ENCODE data around the gene HDAC1. TPM values are rescaled to one million over a fixed set of nuclear protein-coding genes. Genes with fewer than 3 reads are reported as not detected.
"Not testable (repeated sequence)": the region's sequence is repeated elsewhere in the genome, so short reads cannot be mapped to it uniquely, and the experiment has no call there.

The HDAC1 gene
- total RNA-seq, 1 experiment from 2014 or later = 98.3 TPM

- no peaks in the 10 kb centered on the region for H3K9me3 ChIP-seq
- H3K27me3 ChIP-seq = no peaks in the 10 kb centered on the region
- peak overlapping the region; percentile 56 for H3K4me3 ChIP-seq
- H3K36me3 ChIP-seq = no peaks in the 10 kb centered on the region
- DNase-seq = no peak
Measured at GRCh38 chr1:32352239-32352745, 60.4 kb downstream of the HDAC1 start.

- DNase-seq = peak; percentile 38
- Histone ChIP-seq H3K4me3 (no peak overlapping the region), H3K9me3 (no peaks in the 10 kb centered on the region), H3K36me3 (no peaks in the 10 kb centered on the region), H3K27me3 (no peaks in the 10 kb centered on the region)
Measured at GRCh38 chr1:32352831-32353383, 61.0 kb downstream of the HDAC1 start.

GRCh38 chr1:32353431-32353830, 61.5 kb downstream of the HDAC1 start:
- no peaks in the 10 kb centered on the region for H3K9me3 ChIP-seq
- no peaks in the 10 kb centered on the region for H3K27me3 ChIP-seq
- no peak overlapping the region for H3K4me3 ChIP-seq
- peak; percentile 29 for DNase-seq
- no peaks in the 10 kb centered on the region for H3K36me3 ChIP-seq

- Histone ChIP-seq H3K27me3 (no peaks in the 10 kb centered on the region), H3K9me3 (no peaks in the 10 kb centered on the region), H3K4me3 (no peak overlapping the region), H3K36me3 (no peaks in the 10 kb centered on the region)
- DNase-seq = peak; percentile 43
Measured at GRCh38 chr1:32353886-32354570, 62.1 kb downstream of the HDAC1 start.

GRCh38 chr1:32355778-32356177, 63.9 kb downstream of the HDAC1 start:
- H3K9me3 ChIP-seq, DNase-seq, H3K36me3 ChIP-seq, H3K4me3 ChIP-seq, H3K27me3 ChIP-seq: not testable (repeated sequence)

GRCh38 chr1:32356478-32356877, 64.6 kb downstream of the HDAC1 start:
- H3K4me3 ChIP-seq = no peak overlapping the region
- H3K9me3 ChIP-seq = no peaks in the 10 kb centered on the region
- H3K36me3 ChIP-seq = no peaks in the 10 kb centered on the region; the same call in 1 of the 2 replicates
- DNase-seq = no peak
- H3K27me3 ChIP-seq = no peaks in the 10 kb centered on the region

GRCh38 chr1:32357614-32358013, 65.7 kb downstream of the HDAC1 start:
- no peaks in the 10 kb centered on the region; the same call in 1 of the 2 replicates for H3K36me3 ChIP-seq

GRCh38 chr1:32358435-32358834, 66.6 kb downstream of the HDAC1 start:
- H3K36me3 ChIP-seq = no peaks in the 10 kb centered on the region; the same call in 1 of the 2 replicates
- H3K4me3 ChIP-seq = no peak overlapping the region
- H3K27me3 ChIP-seq = no peaks in the 10 kb centered on the region
- H3K9me3 ChIP-seq = no peaks in the 10 kb centered on the region
- DNase-seq = no peak

More at GRCh38 chr1:32357614-32358013, 65.7 kb downstream of the HDAC1 start:
- Histone ChIP-seq H3K4me3 (no peak overlapping the region), H3K9me3 (no peaks in the 10 kb centered on the region), H3K27me3 (no peaks in the 10 kb centered on the region)
- no peak for DNase-seq

- H3K36me3 ChIP-seq = no peaks in the 10 kb centered on the region; the same call in 1 of the 2 replicates
- no peaks in the 10 kb centered on the region for H3K9me3 ChIP-seq
- DNase-seq = no peak
- H3K4me3 ChIP-seq = no peak overlapping the region
- H3K27me3 ChIP-seq = no peaks in the 10 kb centered on the region
Measured at GRCh38 chr1:32361308-32361673, 69.4 kb downstream of the HDAC1 start.

GRCh38 chr1:32361674-32362473, 70.0 kb downstream of the HDAC1 start:
- Histone ChIP-seq H3K36me3 (no peaks in the 10 kb centered on the region; the same call in 1 of the 2 replicates), H3K9me3 (no peaks in the 10 kb centered on the region), H3K27me3 (no peaks in the 10 kb centered on the region), H3K4me3 (no peak overlapping the region)
- DNase-seq = no peak

- DNase-seq = no peak
- H3K27me3 ChIP-seq = no peaks in the 10 kb centered on the region
- H3K9me3 ChIP-seq = no peaks in the 10 kb centered on the region
- no peak within 1 kb of the TSS for H3K4me3 ChIP-seq
- H3K36me3 ChIP-seq = peaks cover 6% of the 10 kb centered on the region
Measured at GRCh38 chr1:32362474-32363313, 70.8 kb downstream of the HDAC1 start, which contains the start of the genes FAM229A and TSSK3. Gene FAM229A, minus strand, starts transcription at chr1:32362485. Its CDS starts 394 bp downstream, at chr1:32362091. Gene TSSK3, plus strand, starts transcription at chr1:32362539. Its CDS starts 163 bp downstream, at chr1:32362702.

- no peak for DNase-seq
- Histone ChIP-seq H3K4me3 (no peak overlapping the region), H3K27me3 (no peaks in the 10 kb centered on the region), H3K36me3 (peaks cover 9% of the 10 kb centered on the region), H3K9me3 (no peaks in the 10 kb centered on the region)
Measured at GRCh38 chr1:32363713-32364112, 71.8 kb downstream of the HDAC1 start.

GRCh38 chr1:32364836-32365235, 73.0 kb downstream of the HDAC1 start:
- Histone ChIP-seq H3K36me3 (peaks cover 9% of the 10 kb centered on the region), H3K4me3 (no peak overlapping the region), H3K9me3 (no peaks in the 10 kb centered on the region), H3K27me3 (no peaks in the 10 kb centered on the region)
- DNase-seq = no peak

- H3K36me3 ChIP-seq = peaks cover 9% of the 10 kb centered on the region
- DNase-seq = no peak
- no peak overlapping the region for H3K4me3 ChIP-seq
- no peaks in the 10 kb centered on the region for H3K27me3 ChIP-seq
- no peaks in the 10 kb centered on the region for H3K9me3 ChIP-seq
Measured at GRCh38 chr1:32365445-32365844, 73.6 kb downstream of the HDAC1 start.

- Histone ChIP-seq H3K9me3 (no peaks in the 10 kb centered on the region), H3K36me3 (peaks cover 14% of the 10 kb centered on the region), H3K4me3 (no peak overlapping the region), H3K27me3 (no peaks in the 10 kb centered on the region)
- no peak for DNase-seq
Measured at GRCh38 chr1:32367912-32368635, 76.2 kb downstream of the HDAC1 start.
